Glomerular visceral epithelial cell (primary cell): ENCODE results near the gene CHCHD5.

Experiments used
- DNase-seq: peaks from one replicate; pipeline ENCODE4 v3.0.0-alpha.2; 2016; ENCODE audit errors: extremely low spot score

CHCHD5 gene

DNA sequence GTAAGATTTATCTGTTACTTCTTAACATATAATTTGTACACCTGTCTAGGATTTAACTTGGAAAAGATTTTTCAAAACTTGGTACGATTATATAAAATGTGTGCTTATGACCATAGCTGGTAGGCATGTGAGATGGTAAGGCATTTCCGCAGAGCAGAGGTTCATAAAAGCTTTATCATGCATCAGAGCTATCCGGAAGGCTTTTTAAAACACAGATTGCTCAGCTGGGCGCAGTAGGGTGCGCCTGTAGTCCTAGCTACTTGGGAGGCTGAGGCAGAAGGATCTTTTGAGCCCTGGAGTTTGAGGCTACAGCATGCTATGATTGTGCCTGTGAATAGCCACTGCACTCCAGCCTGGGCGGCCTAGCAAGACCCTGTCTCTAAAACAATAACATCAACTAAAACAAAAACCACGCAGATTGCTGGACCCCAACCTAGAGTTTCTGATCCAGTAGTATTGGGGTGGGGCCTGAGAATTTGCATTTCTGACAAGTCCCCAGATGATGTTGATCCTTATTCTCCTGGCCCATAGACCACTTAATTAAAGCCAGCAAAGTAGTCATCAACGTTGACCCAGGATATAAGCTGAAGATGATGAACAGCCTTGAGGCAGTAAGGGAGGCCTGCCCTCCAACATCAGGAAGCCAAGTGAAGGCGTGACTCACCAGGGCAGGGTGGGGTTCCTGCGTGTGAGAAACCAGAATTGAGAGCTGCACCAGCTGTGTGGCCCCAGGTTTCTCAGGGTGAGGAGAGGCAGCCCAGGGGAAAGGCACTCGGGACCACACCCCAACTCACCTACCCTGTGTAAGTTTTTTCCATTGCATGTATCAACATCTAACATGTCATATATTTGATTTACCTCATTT is 39.7 kb downstream of the CHCHD5 start:
- peak; percentile 62 for DNase-seq

DNA sequence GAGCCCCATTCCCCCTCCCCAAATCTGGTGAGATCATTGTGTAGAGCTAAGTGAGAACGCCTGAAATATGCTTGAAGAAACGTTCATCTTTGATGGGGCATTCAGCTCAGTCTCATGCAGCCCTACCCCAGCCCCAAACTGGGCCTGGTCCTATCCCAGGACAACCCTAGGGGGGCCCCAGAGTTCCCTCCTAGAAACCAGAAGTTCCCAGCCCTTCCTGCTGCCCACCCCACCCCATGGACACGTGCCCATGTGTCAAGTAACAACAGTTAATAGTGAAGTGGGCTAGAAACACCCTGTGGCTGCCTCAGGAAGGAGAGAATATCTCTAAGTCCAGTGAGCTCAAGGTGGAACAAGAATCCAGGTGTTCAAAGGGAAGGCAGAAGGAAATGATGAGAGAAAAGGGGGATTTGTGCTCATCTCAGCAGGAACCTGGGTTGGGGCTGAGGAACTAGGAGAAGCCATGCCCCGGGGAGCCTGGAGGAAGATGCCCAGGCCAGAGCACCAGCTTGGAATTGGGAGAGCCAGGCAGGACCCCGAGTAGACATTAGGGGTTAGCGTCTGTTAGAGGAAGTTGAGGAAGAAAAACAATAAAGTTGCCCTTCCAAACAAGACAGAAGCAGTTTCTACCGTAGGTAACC is 41.2 kb downstream of the CHCHD5 start:
- no peak for DNase-seq

- peak; percentile 81 for DNase-seq
Measured at GRCh38 chr2:112626604-112627059, 42.2 kb downstream of the CHCHD5 start.

GRCh38 chr2:112627060-112628040 is 42.9 kb downstream of the CHCHD5 start:
- DNase-seq = peak; percentile 93

GRCh38 chr2:112629224-112629623 is 44.8 kb downstream of the CHCHD5 start:
- no peak for DNase-seq

GRCh38 chr2:112629823-112630222 is 45.4 kb downstream of the CHCHD5 start:
- no peak for DNase-seq

- DNase-seq = no peak
Measured at GRCh38 chr2:112630268-112630667, 45.9 kb downstream of the CHCHD5 start.

DNA sequence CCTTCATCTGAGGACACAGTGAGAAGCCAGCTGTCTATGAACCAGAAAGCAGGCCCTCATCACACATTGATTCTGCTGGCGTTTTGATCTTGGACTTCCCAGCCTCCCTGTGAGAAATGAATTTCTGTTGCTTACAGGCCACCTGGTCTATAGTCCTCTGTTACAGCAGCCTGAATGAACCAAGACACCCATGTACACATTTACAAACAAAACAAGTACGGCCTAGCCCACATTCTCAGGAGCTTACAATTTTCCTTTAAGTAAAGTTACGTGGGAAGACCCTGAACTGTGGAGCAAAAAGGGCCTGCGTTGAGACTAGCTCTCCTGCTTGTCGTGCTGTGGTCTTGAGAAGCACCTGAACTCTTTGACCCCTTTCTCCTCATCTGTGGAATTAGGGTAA is 49.3 kb downstream of the CHCHD5 start:
- no peak for DNase-seq

- DNase-seq = no peak
Measured at GRCh38 chr2:112634153-112634873, 49.9 kb downstream of the CHCHD5 start.

DNA sequence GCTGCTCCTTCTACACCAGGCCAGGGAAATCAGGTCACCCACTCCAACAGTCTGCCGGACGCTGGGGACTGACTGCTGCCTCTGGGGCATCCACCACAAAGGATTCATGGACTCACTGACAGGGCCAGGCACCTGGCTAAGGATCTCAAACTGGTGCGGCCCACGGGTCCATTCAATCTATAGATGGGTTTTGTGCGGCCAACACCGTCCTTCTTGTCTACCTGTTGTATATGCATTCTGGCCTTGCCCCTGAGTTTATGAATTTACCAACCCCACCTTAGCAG is 50.4 kb downstream of the CHCHD5 start:
- no peak for DNase-seq

- no peak for DNase-seq
Measured at GRCh38 chr2:112636605-112637288, 52.3 kb downstream of the CHCHD5 start.

GRCh38 chr2:112637289-112637660 is 52.9 kb downstream of the CHCHD5 start:
- DNase-seq = no peak
